ENCODE data around the gene POLR2C.

- TF ChIP-seq CTCF (conservative IDR thresholded peaks at IDR 0.05; ENCODE audit: low read length) (no peak), EZH2phosphoT487 (IDR thresholded peaks at IDR 0.05; ENCODE audit: borderline replicate concordance, low read depth, low read length) (no peak)
These were observed 38.2 kb downstream of the POLR2C start for GRCh38 chr16:57500578-57501111.

Data from OCI-LY7 (cell line).